ENCODE data around the gene NTRK1.
A peak's percentile ranks its signal among the peaks of the same experiment; 100 is the strongest.
"Not testable (repeated sequence)": the region's sequence is repeated elsewhere in the genome, so short reads cannot be mapped to it uniquely, and the experiment has no call there.

Gene NTRK1

GRCh38 chr1:156920233-156921052 lies 59.8 kb downstream of the NTRK1 start, which contains the start of gene LRRC71:
Gene LRRC71, plus strand, starts transcription at chr1:156920632. Its CDS starts 172 bp downstream, at chr1:156920804.
- peak; percentile 13 to 52 (median 34) for DNase-seq

GRCh38 chr1:156921053-156921529 lies 60.4 kb downstream of the NTRK1 start:
- no peak for DNase-seq

GRCh38 chr1:156922986-156923669 lies 62.5 kb downstream of the NTRK1 start:
- DNase-seq, result no peak

- DNase-seq, result no peak
These were observed 63.2 kb downstream of the NTRK1 start for GRCh38 chr1:156923670-156924477.

GRCh38 chr1:156924478-156925153 lies 64.0 kb downstream of the NTRK1 start:
- no peak for DNase-seq

- no peak for DNase-seq
These were observed 64.7 kb downstream of the NTRK1 start for GRCh38 chr1:156925154-156926010.

- DNase-seq, result no peak
These were observed 65.5 kb downstream of the NTRK1 start for GRCh38 chr1:156926175-156926574.

GRCh38 chr1:156926695-156927094 lies 66.0 kb downstream of the NTRK1 start:
- not testable (repeated sequence) for DNase-seq

- peak in 3 of 4 experiments; percentile 26 to 61 (median 37) for DNase-seq
These were observed 66.8 kb downstream of the NTRK1 start for GRCh38 chr1:156927215-156928042.

GRCh38 chr1:156928043-156928602 lies 67.5 kb downstream of the NTRK1 start:
- DNase-seq, result no peak

GRCh38 chr1:156929596-156930238 lies 69.1 kb downstream of the NTRK1 start:
- no peak for DNase-seq

GRCh38 chr1:156930483-156930882 lies 69.8 kb downstream of the NTRK1 start:
- DNase-seq, result no peak
